HepG2 (cell line): Measurements from ENCODE around the gene CHST12. TPM values are rescaled to one million over a fixed set of nuclear protein-coding genes. Genes with fewer than 3 reads are reported as not detected.

ENCODE experiments used
- HDAC1 ChIP-seq: sonication (generic); formaldehyde crosslinking; IDR thresholded peaks from 2 replicates; pipeline ENCODE4 v1.5.1; 2020; ENCODE audit warnings: mild to moderate bottlenecking, missing genetic modification reagents
- KAT2B ChIP-seq: fragments of 150-350 bp; IDR thresholded peaks from 2 replicates; pipeline ENCODE4 v1.6.1; 2014; ENCODE audit warnings: low read depth, low read length, borderline replicate concordance
- PAF1 ChIP-seq: IDR thresholded peaks from 2 replicates; pipeline ENCODE4 v1.6.1; 2016; ENCODE audit warnings: missing genetic modification reagents, missing compliant biosample characterization
- SRSF4 ChIP-seq: fragments of 200-400 bp; formaldehyde crosslinking; IDR thresholded peaks from one replicate; pipeline ENCODE4 v1.6.1; 2018; ENCODE audit warnings: mild to moderate bottlenecking, low read depth, low read length, moderate library complexity; ENCODE audit not compliant: poor library complexity, severe bottlenecking
- ZNF138 ChIP-seq: sonication (generic); formaldehyde crosslinking; IDR thresholded peaks from 2 replicates; pipeline ENCODE4 v1.5.0; 2020; ENCODE audit warnings: mild to moderate bottlenecking, low read depth, missing genetic modification reagents
- ZNF609 ChIP-seq: sonication (generic); formaldehyde crosslinking; IDR thresholded peaks from 2 replicates; pipeline ENCODE4 v1.4.0; 2020; ENCODE audit warnings: mild to moderate bottlenecking, missing genetic modification reagents, borderline replicate concordance
- ZNF670 ChIP-seq: sonication (generic); formaldehyde crosslinking; IDR thresholded peaks from 2 replicates; pipeline ENCODE4 v1.8.0; 2022; ENCODE audit warnings: mild to moderate bottlenecking, missing genetic modification reagents, borderline replicate concordance
- ZNF770 ChIP-seq: sonication (generic); formaldehyde crosslinking; IDR thresholded peaks from 2 replicates; pipeline ENCODE4 v1.5.0; 2020; ENCODE audit warnings: mild to moderate bottlenecking, missing genetic modification reagents
- polyA plus RNA-seq, 8 experiments: library from polyadenylated mRNA; depleted of rRNA in 3 of 8; stranded (reverse) in 7 of 8; unstranded in 1 of 8; fragments of >200 nt; fragmentation: Illumina TruSeq in 4 of 8; extraction: Trizol in 4 of 8; gene quantifications; 2 replicates each; pipeline versions ENCODE4 v1.2.1 to v1.2.3, GENCODE V29; 2011 to 2016; ENCODE audit warnings: low read depth in 4 of 8, missing spikeins in 1 of 8, mixed read lengths in 1 of 8; ENCODE audit not compliant: insufficient read depth in 1 of 8
- total RNA-seq, 5 experiments: library from RNA; depleted of rRNA; stranded (reverse); fragments of >200 nt; fragmentation: Illumina TruSeq; extraction: Trizol; gene quantifications; 2 replicates each; pipeline ENCODE4 v1.2.3, GENCODE V29; 2016; ENCODE audit warnings: low read depth in 1 of 5

Gene CHST12
- total and polyA plus RNA-seq, 2 of the 13 experiments (the other 11 are each of a cell fraction or from before 2014, with no cell fraction given), result 6.4 to 15.8 TPM

- TF ChIP-seq ZNF609, result no peak
- TF ChIP-seq ZNF770 (CRISPR knock-in tag), result peak; percentile 90
- TF ChIP-seq PAF1 (CRISPR knock-in tag), result no peak
- TF ChIP-seq ZNF138, result no peak
- no peak for TF ChIP-seq KAT2B
- no peak for TF ChIP-seq SRSF4
- TF ChIP-seq HDAC1 (CRISPR knock-in tag), result no peak
- TF ChIP-seq ZNF670 (CRISPR knock-in tag), result no peak
These were observed 7.6 kb downstream of the CHST12 start (continued) for GRCh38 chr7:2411049-2411448.
